CD8-positive, alpha-beta memory T cell (primary cell): ENCODE results near the gene LENEP. TPM values are rescaled to one million over a fixed set of nuclear protein-coding genes. Genes with fewer than 3 reads are reported as not detected.

Experiments
- CTCF ChIA-PET: fragments of 350-600 bp; sonication (Branson Sonifier 250); formaldehyde crosslinking; loops from one replicate; lab custom pipeline; 2021; ENCODE audit warnings: antibody characterized with exemption; lab: Charles Lee
- POLR2A ChIA-PET: fragments of 350-600 bp; sonication (Branson Sonifier 250); formaldehyde crosslinking; loops from one replicate; lab custom pipeline; 2021; ENCODE audit warnings: antibody characterized with exemption; lab: Charles Lee
- DNase-seq, 5 donors: peaks; one replicate each; pipeline versions ENCODE4 v3.0.0 to v3.0.0-alpha.2; 2020 to 2022; ENCODE audit warnings: mixed read lengths in 1 of 5
- H3K27ac ChIP-seq: one replicate; pipeline ENCODE4 v1.7.0; 2013; ENCODE audit warnings: low read depth, mild to moderate bottlenecking, low read length, moderate library complexity
- H3K27me3 ChIP-seq: 2 replicates; pipeline ENCODE4 v1.7.0; 2013; ENCODE audit warnings: low read length, mild to moderate bottlenecking; ENCODE audit not compliant: insufficient read depth, poor library complexity, severe bottlenecking
- H3K36me3 ChIP-seq: 2 replicates; pipeline ENCODE4 v1.7.0; 2013; ENCODE audit warnings: mild to moderate bottlenecking, low read length, moderate library complexity; ENCODE audit not compliant: insufficient read depth
- H3K4me1 ChIP-seq: 2 replicates; pipeline ENCODE4 v1.7.0; 2013; ENCODE audit warnings: mild to moderate bottlenecking, low read length, moderate library complexity; ENCODE audit not compliant: insufficient read depth
- H3K4me3 ChIP-seq: 2 replicates; pipeline ENCODE4 v1.7.0; 2013; ENCODE audit warnings: mild to moderate bottlenecking, low read length
- H3K9me3 ChIP-seq: 2 replicates; pipeline ENCODE4 v1.7.0; 2013; ENCODE audit warnings: mild to moderate bottlenecking, low read length
- H3K27ac Mint-ChIP-seq, 8 donors: one replicate each; pipeline ENCODE4 v1.8.0; 2020 to 2021; ENCODE audit warnings: mixed read lengths in 8 of 8, mild to moderate bottlenecking in 6 of 8, inconsistent platforms in 3 of 8, moderate library complexity in 3 of 8
- H3K27me3 Mint-ChIP-seq, 2 donors: one replicate each; pipeline ENCODE4 v1.8.0; 2020 to 2021; ENCODE audit warnings: mixed read lengths in 2 of 2, mild to moderate bottlenecking in 1 of 2, moderate library complexity in 1 of 2
- H3K36me3 Mint-ChIP-seq, 3 donors: one replicate each; pipeline ENCODE4 v1.8.0; 2020 to 2021; ENCODE audit warnings: mixed read lengths in 3 of 3, inconsistent platforms in 1 of 3, mild to moderate bottlenecking in 1 of 3
- H3K4me1 Mint-ChIP-seq, 3 donors: one replicate each; pipeline ENCODE4 v1.8.0; 2020 to 2021; ENCODE audit warnings: mixed read lengths in 3 of 3, inconsistent platforms in 1 of 3, mild to moderate bottlenecking in 1 of 3
- H3K4me3 Mint-ChIP-seq, 7 donors: one replicate each; pipeline ENCODE4 v1.8.0; 2020 to 2021; ENCODE audit warnings: mixed read lengths in 7 of 7, mild to moderate bottlenecking in 6 of 7, moderate library complexity in 4 of 7, inconsistent platforms in 2 of 7
- H3K9me3 Mint-ChIP-seq, 5 donors: one replicate each; pipeline ENCODE4 v1.8.0; 2020 to 2022; ENCODE audit warnings: mixed read lengths in 5 of 5, mild to moderate bottlenecking in 3 of 5, moderate library complexity in 2 of 5, inconsistent platforms in 1 of 5
- polyA plus RNA-seq: library from polyadenylated mRNA; unstranded; fragments of 300-500 nt; fragmentation: Illumina TruSeq; gene quantifications from one replicate; pipeline ENCODE4 v1.2.3, GENCODE V29; 2021
- total RNA-seq, 2 experiments: library from RNA; stranded (reverse); gene quantifications; one replicate each; pipeline ENCODE4 v1.2.3, GENCODE V29; 2021

The LENEP gene
- total and polyA plus RNA-seq, 3 experiments from 2014 or later = 0.62 to 0.72 TPM; not detected in 1

DNA sequence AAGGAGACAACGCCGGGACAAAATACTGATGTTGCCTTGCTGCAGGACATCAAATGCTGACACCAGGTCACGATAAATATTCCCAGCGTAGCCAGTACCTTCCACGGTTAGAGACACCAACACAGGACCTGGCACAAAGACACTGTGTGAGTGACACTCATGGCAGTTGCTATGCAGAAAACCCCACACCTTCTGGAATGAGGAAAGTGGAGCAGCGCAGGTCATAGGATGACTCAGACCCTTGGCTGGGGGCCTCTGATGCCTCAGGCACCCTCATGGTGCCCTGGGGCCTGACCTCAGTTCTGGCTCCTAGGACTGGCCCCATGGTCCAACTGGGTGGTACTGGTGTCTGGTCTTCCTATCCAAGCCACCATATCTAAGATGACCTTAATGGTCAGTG is 33.2 kb downstream of the LENEP start:
- Mint-ChIP-seq H3K4me1 (peaks cover 0 to 2% (median 0%) of the 10 kb centered on the region in 3 donors), H3K4me3 (no peak overlapping the region), H3K27me3 (peaks cover 6 to 7% of the 10 kb centered on the region in 2 donors), H3K9me3 (no peaks in the 10 kb centered on the region), H3K36me3 (no peaks in the 10 kb centered on the region), H3K27ac (no peak overlapping the region)
- no peaks in the 10 kb centered on the region for H3K9me3 ChIP-seq
- CTCF ChIA-PET = interaction anchor here (1.6 kb wide), 1 partner anchor 9 kb away, joined by 7 read pairs; no protein-coding TSS in a partner anchor
- no peak for DNase-seq
- no peak overlapping the region for H3K27ac ChIP-seq
- H3K27me3 ChIP-seq = no peaks in the 10 kb centered on the region
- no peak overlapping the region for H3K4me3 ChIP-seq
- no peaks in the 10 kb centered on the region for H3K4me1 ChIP-seq
- H3K36me3 ChIP-seq = no peaks in the 10 kb centered on the region
- POLR2A ChIA-PET = no interaction called here

DNA sequence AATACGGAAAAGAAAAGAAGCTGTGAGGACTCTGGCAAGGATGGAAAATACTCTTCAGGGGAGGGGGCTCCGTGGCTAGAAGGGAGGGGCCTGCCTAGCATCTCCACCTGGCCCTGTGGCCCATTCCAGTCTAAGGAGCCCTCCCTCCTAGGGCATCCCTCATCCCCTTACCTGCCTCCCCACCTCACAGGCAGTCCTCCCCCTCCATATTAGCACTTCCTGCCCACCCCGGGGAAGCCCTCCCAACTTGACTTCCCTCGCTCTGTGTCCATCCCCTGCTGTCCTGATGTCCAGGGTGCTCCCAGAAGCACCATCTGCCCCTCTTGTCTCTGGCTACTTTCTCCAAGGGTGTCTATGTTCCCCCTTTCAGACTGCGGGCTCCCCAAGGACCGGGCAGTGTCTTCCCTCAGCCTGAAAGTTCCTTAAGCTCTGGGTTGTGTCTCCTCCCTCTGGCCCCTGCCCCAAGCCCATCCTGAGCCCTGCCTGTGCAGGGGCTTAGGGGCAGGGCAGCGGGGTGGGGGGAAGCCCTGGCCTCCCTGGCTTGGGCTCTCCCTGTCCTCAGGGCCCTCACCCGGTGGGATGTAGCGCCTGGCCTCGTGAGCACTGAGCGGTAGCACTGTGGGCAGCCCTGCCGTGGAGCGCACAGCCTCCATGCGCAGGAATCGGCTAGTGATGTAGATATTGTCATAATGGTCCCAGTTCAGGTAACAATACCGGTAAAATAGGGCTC is 36.3 kb downstream of the LENEP start:
- no peak overlapping the region for H3K4me3 Mint-ChIP-seq
- H3K27ac Mint-ChIP-seq = no peak overlapping the region
- H3K36me3 ChIP-seq = no peaks in the 10 kb centered on the region
- CTCF ChIA-PET = interaction anchor here (0.9 kb wide), 1 partner anchor 9 kb away, joined by 3 read pairs; no protein-coding TSS in a partner anchor
- no peak overlapping the region for H3K4me3 ChIP-seq
- H3K4me1 ChIP-seq = no peaks in the 10 kb centered on the region
- POLR2A ChIA-PET = no interaction called here
- H3K4me1 Mint-ChIP-seq = no peaks in the 10 kb centered on the region
- no peaks in the 10 kb centered on the region for H3K27me3 ChIP-seq
- no peak for DNase-seq
- H3K9me3 Mint-ChIP-seq = no peaks in the 10 kb centered on the region
- H3K27me3 Mint-ChIP-seq = peaks cover 7 to 9% of the 10 kb centered on the region in 2 donors
- no peak overlapping the region for H3K27ac ChIP-seq
- H3K36me3 Mint-ChIP-seq = no peaks in the 10 kb centered on the region
- H3K9me3 ChIP-seq = no peaks in the 10 kb centered on the region

DNA sequence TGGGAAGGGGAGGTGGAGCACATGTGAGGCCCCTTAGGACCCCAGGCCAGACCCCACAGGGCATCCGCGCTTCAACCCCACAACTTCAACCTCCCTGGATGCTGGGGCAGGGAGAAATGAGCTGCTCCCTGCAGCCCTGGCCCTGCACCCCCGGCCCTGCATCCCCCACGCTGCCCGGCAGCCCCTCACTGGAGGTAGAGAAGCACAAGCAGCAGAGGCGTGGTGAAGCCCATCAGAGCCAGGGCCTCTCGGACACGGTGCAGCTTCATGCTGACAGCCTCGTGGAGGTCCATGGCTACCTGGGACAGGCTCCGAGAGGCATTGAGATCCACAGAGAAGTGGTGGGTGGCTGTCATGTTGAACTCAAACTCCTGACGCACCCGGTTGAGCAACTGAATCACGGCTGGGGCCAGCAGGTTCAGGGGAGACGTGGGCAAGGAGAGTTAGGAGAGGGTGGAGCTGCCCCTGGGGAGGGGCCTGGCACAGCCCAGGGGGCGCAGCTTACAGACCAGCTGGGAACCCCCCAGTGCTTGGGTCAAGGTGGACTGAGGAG is 36.9 kb downstream of the LENEP start:
- CTCF ChIA-PET = interaction anchor here (0.9 kb wide), 1 partner anchor 10 kb away, joined by 3 read pairs; no protein-coding TSS in a partner anchor
- Mint-ChIP-seq H3K4me3 (no peak overlapping the region), H3K36me3 (no peaks in the 10 kb centered on the region), H3K9me3 (no peaks in the 10 kb centered on the region), H3K4me1 (no peaks in the 10 kb centered on the region), H3K27ac (no peak overlapping the region), H3K27me3 (peaks cover 9 to 10% of the 10 kb centered on the region in 2 donors)
- POLR2A ChIA-PET = no interaction called here
- H3K27me3 ChIP-seq = no peaks in the 10 kb centered on the region
- no peak for DNase-seq
- no peaks in the 10 kb centered on the region for H3K4me1 ChIP-seq
- H3K9me3 ChIP-seq = no peaks in the 10 kb centered on the region
- H3K4me3 ChIP-seq = no peak overlapping the region
- no peaks in the 10 kb centered on the region for H3K36me3 ChIP-seq
- H3K27ac ChIP-seq = no peak overlapping the region

DNA sequence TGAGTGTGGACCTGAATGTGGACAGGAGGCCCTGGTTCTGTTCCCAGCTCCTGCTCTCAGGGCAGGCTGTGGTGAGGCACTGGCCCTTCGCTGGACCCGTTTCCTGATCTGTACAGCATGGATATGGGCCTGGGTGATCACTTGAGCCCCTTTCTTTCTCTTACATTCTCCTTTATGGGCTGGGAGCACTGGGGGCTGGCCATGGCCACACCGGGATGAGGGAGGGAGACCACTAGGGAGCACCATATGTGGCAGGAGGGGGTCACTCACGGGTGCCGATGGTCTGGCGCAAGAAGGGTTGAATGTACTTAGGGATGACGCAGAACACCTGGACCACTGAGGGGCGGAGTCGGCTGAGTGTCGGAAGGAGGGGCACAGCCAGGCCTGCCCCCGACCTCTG is 37.5 kb downstream of the LENEP start:
- no peaks in the 10 kb centered on the region for H3K36me3 ChIP-seq
- H3K27ac Mint-ChIP-seq = no peak overlapping the region
- POLR2A ChIA-PET = no interaction called here
- no peaks in the 10 kb centered on the region for H3K36me3 Mint-ChIP-seq
- H3K27ac ChIP-seq = no peak overlapping the region
- CTCF ChIA-PET = no interaction called here
- H3K4me3 Mint-ChIP-seq = no peak overlapping the region
- no peak for DNase-seq
- H3K27me3 ChIP-seq = no peaks in the 10 kb centered on the region
- H3K4me1 ChIP-seq = no peaks in the 10 kb centered on the region
- H3K4me3 ChIP-seq = no peak overlapping the region
- H3K4me1 Mint-ChIP-seq = no peaks in the 10 kb centered on the region
- peaks cover 9 to 10% of the 10 kb centered on the region in 2 donors for H3K27me3 Mint-ChIP-seq
- no peaks in the 10 kb centered on the region for H3K9me3 Mint-ChIP-seq
- H3K9me3 ChIP-seq = no peaks in the 10 kb centered on the region

DNA sequence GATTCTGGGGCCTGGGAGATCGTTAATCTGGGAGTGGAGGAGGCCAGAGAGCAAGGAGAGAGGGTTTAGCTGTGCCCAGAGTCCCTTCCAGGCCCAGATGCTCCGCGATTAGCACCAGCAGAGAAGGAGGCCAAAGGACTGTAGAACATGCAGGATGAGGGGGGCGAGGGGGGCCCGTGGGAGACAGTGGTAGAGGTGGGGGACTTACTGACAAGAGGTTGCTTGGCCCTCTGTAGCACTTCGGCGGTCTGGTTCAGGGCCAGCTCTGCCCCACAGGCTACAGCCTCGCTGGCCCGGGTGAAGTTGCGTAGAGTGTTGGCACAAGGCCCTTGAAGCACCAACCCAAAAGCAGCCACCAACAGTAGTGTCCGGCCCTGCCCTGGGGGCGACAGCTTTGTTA is 39.5 kb downstream of the LENEP start:
- Histone ChIP-seq H3K4me3 (no peak overlapping the region), H3K9me3 (no peaks in the 10 kb centered on the region), H3K4me1 (no peaks in the 10 kb centered on the region), H3K27ac (no peak overlapping the region), H3K36me3 (no peaks in the 10 kb centered on the region), H3K27me3 (no peaks in the 10 kb centered on the region)
- Mint-ChIP-seq H3K27ac (no peak overlapping the region), H3K27me3 (peaks cover 10% of the 10 kb centered on the region in 2 donors), H3K4me3 (no peak overlapping the region), H3K9me3 (no peaks in the 10 kb centered on the region), H3K36me3 (no peaks in the 10 kb centered on the region), H3K4me1 (no peaks in the 10 kb centered on the region)
- DNase-seq = no peak
- ChIA-PET CTCF (interaction anchor here (1.0 to 2.6 kb wide), 3 partner anchors 12 to 15 kb away, joined by 3 to 13 read pairs (median 6); no protein-coding TSS in a partner anchor), POLR2A (no interaction called here)

DNA sequence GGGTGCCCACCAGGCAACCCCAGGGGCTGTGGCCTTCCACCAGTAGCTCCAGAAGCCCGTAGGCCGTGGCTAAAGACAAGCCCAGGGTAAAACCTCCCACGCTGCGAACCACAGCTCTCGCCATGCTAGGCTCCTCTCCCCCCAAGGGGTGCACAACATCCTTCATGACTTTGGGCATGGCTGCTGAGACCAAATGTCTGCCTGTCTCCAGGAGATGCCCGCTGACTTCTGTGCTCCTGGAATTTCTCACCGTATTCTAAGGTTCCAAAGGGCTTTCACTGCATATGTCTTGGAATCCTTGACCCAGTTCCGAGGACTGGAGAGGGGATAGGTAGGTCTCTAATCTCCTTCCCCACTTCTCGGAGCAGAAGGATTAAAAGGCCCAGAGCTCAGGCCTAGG is 40.1 kb downstream of the LENEP start, which contains the start of the genes DCST1 and DCST2:
TSS of gene DCST1 (plus strand) at position 301 of the 400 bp plus-strand sequence. CDS start 213 bp downstream, outside the sequence.
TSS of gene DCST2 (minus strand) at position 258 of the 400 bp plus-strand sequence. CDS start at position 178, 80 bp downstream.
- Histone ChIP-seq H3K4me1 (no peaks in the 10 kb centered on the region), H3K27me3 (no peaks in the 10 kb centered on the region), H3K36me3 (no peaks in the 10 kb centered on the region), H3K9me3 (no peaks in the 10 kb centered on the region), H3K27ac (no peak within 1 kb of the TSS), H3K4me3 (no peak within 1 kb of the TSS)
- Mint-ChIP-seq H3K9me3 (no peaks in the 10 kb centered on the region), H3K27me3 (peaks cover 12 to 15% of the 10 kb centered on the region in 2 donors), H3K4me3 (no peak within 1 kb of the TSS), H3K27ac (no peak within 1 kb of the TSS), H3K4me1 (no peaks in the 10 kb centered on the region), H3K36me3 (no peaks in the 10 kb centered on the region)
- DNase-seq = no peak
- ChIA-PET POLR2A (no interaction called here), CTCF (interaction anchor here (1.0 to 2.6 kb wide), 3 partner anchors 11 to 16 kb away, joined by 3 to 13 read pairs (median 6); no protein-coding TSS in a partner anchor)

DNA sequence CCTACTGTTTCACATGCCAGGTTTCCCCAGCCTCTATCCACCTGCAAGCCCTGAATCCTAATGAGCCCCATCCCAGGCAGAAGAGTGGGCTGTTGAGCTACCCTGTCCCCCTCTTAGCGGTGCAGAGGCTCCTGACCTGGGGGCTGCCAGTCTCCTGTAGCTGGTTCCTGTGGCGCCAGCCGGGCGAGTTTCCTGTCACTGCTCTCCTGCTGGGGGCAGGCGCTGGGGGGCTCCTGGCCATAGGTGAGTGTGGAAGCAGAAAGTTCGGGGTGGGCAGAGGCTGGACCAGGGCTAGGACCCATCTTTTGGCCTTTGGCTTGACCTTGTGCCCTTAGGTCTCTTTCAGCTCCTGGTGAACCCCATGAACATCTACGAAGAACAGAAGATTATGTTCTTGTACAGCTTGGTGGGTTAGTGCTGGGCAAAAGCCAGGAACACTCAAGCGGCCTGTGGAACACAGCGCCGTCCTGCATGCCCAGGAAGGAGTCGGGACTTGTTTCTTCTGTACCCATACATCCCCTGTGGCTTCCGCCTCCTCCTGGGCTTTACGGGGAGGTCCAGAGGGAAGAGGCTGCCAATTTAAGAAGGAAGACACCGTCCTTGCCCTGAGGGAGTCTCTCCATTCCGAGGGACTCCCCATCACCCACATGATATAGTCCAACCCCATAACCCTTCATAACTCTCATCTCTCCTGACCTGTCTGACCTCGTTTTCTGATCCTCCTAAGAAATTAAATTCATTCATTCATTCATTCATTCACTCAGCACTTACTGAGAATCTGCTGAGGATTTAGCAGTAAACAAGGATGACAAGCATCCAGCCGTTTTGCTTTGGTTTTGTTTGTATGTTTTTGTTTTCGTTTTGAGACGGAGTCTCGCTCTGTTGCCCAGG is 41.2 kb downstream of the LENEP start:
- POLR2A ChIA-PET = no interaction called here
- Histone ChIP-seq H3K4me3 (no peak overlapping the region), H3K27me3 (no peaks in the 10 kb centered on the region), H3K36me3 (no peaks in the 10 kb centered on the region), H3K27ac (no peak overlapping the region), H3K9me3 (no peaks in the 10 kb centered on the region), H3K4me1 (no peaks in the 10 kb centered on the region)
- H3K4me3 Mint-ChIP-seq = no peak overlapping the region
- DNase-seq = no peak
- H3K9me3 Mint-ChIP-seq = no peaks in the 10 kb centered on the region
- H3K27me3 Mint-ChIP-seq = peaks cover 9 to 19% of the 10 kb centered on the region in 2 donors
- no peak overlapping the region for H3K27ac Mint-ChIP-seq
- CTCF ChIA-PET = interaction anchor here (2.6 kb wide), 1 partner anchor 10 kb away, joined by 13 read pairs; no protein-coding TSS in a partner anchor
- H3K36me3 Mint-ChIP-seq = no peaks in the 10 kb centered on the region
- H3K4me1 Mint-ChIP-seq = no peaks in the 10 kb centered on the region
